ENCODE results near the gene HEPACAM.
A peak's percentile ranks its signal among the peaks of the same experiment; 100 is the strongest.

HEPACAM gene

GRCh38 chr11:124930799-124931198 lies 5.0 kb downstream of the HEPACAM start:
- peak overlapping the region; percentile 26 for H3K27ac ChIP-seq
- TF ChIP-seq, protein P1, sequence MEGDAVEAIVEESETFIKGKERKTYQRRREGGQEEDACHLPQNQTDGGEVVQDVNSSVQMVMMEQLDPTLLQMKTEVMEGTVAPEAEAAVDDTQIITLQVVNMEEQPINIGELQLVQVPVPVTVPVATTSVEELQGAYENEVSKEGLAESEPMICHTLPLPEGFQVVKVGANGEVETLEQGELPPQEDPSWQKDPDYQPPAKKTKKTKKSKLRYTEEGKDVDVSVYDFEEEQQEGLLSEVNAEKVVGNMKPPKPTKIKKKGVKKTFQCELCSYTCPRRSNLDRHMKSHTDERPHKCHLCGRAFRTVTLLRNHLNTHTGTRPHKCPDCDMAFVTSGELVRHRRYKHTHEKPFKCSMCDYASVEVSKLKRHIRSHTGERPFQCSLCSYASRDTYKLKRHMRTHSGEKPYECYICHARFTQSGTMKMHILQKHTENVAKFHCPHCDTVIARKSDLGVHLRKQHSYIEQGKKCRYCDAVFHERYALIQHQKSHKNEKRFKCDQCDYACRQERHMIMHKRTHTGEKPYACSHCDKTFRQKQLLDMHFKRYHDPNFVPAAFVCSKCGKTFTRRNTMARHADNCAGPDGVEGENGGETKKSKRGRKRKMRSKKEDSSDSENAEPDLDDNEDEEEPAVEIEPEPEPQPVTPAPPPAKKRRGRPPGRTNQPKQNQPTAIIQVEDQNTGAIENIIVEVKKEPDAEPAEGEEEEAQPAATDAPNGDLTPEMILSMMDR (conservative IDR thresholded peaks at IDR 0.05), result no peak

DNA sequence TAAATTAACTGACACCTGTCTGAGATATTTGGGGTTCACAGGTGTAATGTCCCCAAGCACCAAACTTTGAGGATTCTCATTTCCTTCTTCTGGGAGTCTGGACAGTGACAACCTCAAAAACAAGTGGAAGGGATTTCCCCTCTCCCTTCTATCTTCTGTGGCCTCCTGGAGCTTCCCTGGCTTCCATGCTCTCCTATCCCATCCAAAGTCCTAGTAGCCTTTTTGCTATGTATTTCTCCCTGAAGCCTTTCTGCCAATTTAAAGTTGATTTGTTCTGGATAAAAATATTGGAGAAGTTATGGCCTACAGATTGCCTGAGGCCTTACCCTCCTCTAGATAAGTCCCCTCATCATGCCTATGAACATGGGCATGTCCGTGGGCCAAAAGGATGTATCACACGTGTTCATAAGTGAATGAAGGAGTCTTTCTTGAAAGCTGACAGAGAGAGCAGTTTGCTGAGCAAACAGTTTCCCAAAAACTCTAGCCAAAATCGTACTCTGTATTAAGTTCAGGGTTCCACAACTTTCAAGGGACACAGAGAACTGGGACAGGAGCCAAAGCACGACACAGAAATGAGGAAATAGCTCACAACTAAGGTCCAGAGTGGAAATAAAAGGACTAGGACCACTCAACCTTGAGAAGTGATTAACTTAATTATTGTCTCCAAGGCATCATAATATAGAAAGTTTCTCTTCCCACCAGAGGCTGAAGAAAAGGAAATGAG lies 6.7 kb downstream of the HEPACAM start:
- TF ChIP-seq, protein P1 (conservative IDR thresholded peaks at IDR 0.05), result no peak
- no peak overlapping the region for H3K27ac ChIP-seq

GRCh38 chr11:124923296-124923695 lies 12.6 kb downstream of the HEPACAM start:
- H3K27ac ChIP-seq, result no peak overlapping the region
- TF ChIP-seq, protein P1 (conservative IDR thresholded peaks at IDR 0.05), result no peak

DNA sequence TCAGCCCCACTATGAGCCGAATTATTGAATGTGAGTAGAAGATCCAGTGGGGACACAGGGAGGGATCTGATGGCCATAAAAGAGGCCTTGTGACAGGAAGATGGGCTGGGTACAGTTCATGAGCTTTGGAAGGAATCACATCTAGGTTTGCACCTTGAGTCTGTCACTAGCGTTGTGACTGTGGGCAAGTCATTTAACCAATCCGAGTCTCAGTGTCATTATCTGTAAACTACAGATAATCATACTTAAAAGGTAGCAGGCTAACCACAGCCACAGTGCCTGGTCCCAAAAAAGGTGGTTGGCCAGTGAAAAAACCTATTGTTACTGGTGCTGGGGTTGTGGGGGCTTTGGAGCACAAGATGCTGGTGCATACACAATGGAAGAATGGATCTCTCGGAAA lies 13.0 kb downstream of the HEPACAM start:
- H3K27ac ChIP-seq, result no peak overlapping the region
- TF ChIP-seq, protein P1 (conservative IDR thresholded peaks at IDR 0.05), result no peak

DNA sequence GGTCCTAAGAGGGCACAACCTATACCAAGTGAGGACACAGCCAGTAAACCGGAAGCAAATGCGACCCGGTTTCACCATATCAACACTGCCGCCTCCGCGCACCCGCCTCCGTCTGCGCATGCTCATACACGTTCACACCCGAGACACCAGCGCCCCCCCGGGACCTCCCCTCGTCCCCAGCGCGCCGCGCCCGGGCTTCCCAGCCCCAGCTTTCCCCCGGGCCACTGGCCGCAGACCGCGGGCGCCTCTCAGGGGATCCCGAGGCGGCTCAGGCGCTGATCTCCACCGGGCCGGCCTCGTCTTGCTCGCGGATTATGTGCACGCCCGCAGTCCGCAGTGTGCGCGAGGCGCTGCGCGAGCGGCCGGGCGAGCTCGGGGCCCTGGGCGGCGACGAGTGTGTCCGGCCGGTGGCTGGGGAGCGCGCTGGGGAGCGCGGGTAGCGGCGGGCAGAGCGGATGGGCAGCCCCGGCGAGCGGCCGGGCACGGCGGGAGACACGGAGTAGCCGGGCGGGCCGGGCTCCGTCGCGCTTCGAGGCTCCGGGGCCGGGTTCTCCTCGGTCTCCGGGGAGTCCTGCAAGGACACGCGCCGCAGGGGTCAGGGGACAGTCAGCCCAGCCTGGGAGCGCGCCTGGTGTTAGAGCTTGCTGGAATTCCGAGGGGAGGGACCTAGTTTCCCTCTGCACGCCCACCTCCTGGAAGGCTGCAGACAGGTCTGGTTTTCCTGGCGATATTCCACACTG lies 14.8 kb downstream of the HEPACAM start:
- no peak overlapping the region for H3K27ac ChIP-seq
- TF ChIP-seq, protein P1 (conservative IDR thresholded peaks at IDR 0.05), result no peak

GRCh38 chr11:124920356-124920755 lies 15.5 kb downstream of the HEPACAM start:
- H3K27ac ChIP-seq, result no peak overlapping the region
- TF ChIP-seq, protein P1 (conservative IDR thresholded peaks at IDR 0.05), result no peak

DNA sequence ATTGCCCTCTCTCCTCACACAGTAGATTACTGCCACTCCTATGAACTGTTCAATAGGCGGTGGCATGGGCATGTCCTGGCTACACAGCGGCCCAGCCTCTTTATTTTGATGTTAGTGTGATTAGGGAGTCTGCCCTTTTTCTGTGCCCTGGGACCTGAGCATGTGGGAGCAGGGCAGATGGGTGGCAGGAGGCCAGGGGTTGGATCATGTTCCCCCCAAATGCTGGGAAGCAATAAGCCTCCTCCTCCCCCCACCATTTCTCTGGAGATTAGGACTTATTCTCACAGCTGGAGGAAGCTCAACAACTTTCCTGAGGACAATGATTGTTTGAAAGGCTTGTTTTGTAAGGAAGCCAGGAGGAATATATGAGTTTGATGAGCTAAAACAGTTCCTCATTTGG lies 15.9 kb downstream of the HEPACAM start:
- TF ChIP-seq, protein P1 (conservative IDR thresholded peaks at IDR 0.05), result no peak
- no peak overlapping the region for H3K27ac ChIP-seq
